C4-2B (cell line): ENCODE data around the gene PCDH19.

Experiments
- H3K27ac ChIP-seq: fragments of 450-650 bp; 2 replicates; pipeline ENCODE4 v1.5.1; 2017
- ZFX ChIP-seq: fragments of 450-650 bp; IDR thresholded peaks from 2 replicates; pipeline ENCODE4 v1.6.1; 2017
- TF ChIP-seq, protein P1 (sequence below): fragments of 450-650 bp; conservative IDR thresholded peaks from 2 replicates; pipeline ENCODE4 v1.5.1; 2017; ENCODE audit warnings: mild to moderate bottlenecking

Gene PCDH19

GRCh38 chrX:100263650-100264049, 146.4 kb downstream of the PCDH19 start:
- H3K27ac ChIP-seq = no peak overlapping the region

DNA sequence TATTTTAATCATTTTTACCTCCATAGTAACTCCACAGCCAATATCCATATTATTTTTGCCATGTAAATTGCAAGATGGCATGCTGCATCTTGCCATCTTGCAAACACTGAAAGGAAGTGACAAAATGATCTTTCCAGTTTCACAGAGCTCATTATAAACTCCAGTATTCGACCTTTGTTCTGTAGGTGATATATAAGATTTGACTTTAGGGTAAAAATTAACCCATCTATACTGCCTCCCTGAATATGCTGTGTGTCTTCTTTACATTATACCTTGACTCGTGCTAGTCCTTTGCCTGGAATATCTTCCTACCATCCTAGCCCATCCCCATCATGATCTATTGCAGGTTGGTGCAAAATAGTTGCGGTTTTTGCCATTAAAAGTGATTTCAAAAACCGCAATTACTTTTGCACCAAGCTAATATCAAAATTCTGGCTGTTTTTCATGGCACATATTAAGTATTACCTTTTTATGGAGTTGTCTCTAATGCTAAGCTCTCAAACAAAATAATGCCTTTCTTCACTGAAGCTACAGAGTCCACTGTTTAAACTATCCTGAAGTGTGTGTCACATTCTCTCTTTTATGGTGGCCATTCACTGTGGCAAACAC, 161.1 kb downstream of the PCDH19 start:
- H3K27ac ChIP-seq = no peak overlapping the region
- TF ChIP-seq, protein P1, sequence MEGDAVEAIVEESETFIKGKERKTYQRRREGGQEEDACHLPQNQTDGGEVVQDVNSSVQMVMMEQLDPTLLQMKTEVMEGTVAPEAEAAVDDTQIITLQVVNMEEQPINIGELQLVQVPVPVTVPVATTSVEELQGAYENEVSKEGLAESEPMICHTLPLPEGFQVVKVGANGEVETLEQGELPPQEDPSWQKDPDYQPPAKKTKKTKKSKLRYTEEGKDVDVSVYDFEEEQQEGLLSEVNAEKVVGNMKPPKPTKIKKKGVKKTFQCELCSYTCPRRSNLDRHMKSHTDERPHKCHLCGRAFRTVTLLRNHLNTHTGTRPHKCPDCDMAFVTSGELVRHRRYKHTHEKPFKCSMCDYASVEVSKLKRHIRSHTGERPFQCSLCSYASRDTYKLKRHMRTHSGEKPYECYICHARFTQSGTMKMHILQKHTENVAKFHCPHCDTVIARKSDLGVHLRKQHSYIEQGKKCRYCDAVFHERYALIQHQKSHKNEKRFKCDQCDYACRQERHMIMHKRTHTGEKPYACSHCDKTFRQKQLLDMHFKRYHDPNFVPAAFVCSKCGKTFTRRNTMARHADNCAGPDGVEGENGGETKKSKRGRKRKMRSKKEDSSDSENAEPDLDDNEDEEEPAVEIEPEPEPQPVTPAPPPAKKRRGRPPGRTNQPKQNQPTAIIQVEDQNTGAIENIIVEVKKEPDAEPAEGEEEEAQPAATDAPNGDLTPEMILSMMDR = no peak
- no peak for TF ChIP-seq ZFX

More at GRCh38 chrX:100263650-100264049, 146.4 kb downstream of the PCDH19 start:
- TF ChIP-seq ZFX = no peak
- TF ChIP-seq, protein P1 = no peak

DNA sequence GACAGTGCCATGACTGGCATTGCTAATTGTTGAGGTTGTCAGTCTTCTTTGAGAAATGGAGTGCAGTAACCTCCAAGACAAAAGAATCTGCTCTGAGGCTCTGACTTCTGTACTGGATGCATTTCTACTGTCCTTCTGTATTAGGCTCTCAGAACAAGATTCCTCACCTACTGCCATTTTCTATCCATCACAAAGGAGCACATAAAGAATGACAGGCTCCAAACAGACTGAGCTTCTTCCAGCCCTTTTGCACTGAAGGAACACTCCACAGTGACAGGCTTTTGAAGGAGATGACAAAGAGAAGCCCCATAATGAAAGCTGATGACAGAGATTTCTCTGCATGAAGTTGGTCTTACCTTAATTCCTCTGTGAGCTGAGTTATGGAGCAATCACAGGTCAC, 162.2 kb downstream of the PCDH19 start:
- TF ChIP-seq ZFX = no peak
- TF ChIP-seq, protein P1 = no peak
- H3K27ac ChIP-seq = no peak overlapping the region

GRCh38 chrX:100244681-100245080, 165.4 kb downstream of the PCDH19 start:
- no peak overlapping the region for H3K27ac ChIP-seq
- TF ChIP-seq ZFX = no peak
- TF ChIP-seq, protein P1 = no peak
